MM.1S (cell line): Measurements from ENCODE around the gene OVCA2.

Experiments used
- CTCF ChIP-seq: fragments of 300-600 bp; sonication (generic); IDR thresholded peaks from 2 replicates; pipeline ENCODE4 v1.5.1; 2016; ENCODE audit warnings: antibody characterized with exemption, low read length, mixed read lengths
- EZH2 ChIP-seq: fragments of 300-600 bp; sonication (generic); optimal IDR thresholded peaks from 2 replicates; pipeline ENCODE3; 2017; ENCODE audit warnings: low read depth, mild to moderate bottlenecking, antibody characterized with exemption, low read length, mixed read lengths

GRCh38 chr17:2090804-2091534, 49.1 kb downstream of the OVCA2 start:
- no peak for TF ChIP-seq CTCF
- no peak for TF ChIP-seq EZH2
